ENCODE results near the gene MSMB. TPM values are rescaled to one million over a fixed set of nuclear protein-coding genes. Genes with fewer than 3 reads are reported as not detected.

Gene MSMB
- total and polyA plus RNA-seq, 9 of the 15 experiments (the other 6 are each of a cell fraction or from before 2014, with no cell fraction given), result 0.21 to 0.60 TPM; not detected in 7

DNA sequence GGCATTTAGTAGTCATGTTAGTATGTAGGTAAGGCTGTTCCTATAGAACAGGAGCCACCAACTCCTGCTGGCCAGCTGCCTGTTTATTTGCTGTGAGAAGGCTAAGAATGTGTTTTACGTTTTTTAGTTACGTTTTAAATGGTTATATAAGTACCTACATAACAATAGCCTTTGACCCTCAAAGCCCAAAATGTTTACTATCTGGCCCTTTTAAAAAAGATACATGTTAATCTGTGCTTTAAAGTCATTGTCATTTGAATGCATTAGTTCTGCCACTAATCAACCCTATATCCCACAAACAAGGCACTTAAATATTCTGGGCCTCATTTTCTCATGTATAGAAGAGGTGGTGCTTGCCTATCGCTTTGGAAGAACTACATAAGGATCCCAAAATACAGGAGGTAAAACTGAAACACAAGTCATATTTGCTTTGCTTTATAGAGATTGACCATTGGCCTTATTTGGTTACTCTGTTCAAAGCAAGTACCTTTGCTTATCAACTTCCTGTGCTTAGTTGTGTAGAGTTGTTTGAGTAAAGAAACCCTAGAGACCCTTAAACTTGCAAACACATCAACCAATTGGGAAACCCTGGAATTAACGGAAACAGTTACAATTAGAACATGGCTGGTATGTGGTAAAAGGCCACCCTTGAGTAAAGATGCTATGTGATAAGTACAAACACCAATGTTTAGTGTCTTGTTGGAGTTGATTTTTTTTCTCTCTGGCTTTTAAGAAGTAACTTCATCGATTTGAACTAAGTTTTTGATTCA is 47.9 kb downstream of the MSMB start:
- no peak for TF ChIP-seq ZBTB1 (CRISPR knock-in tag; IDR thresholded peaks at IDR 0.05; ENCODE audit: borderline replicate concordance, low read depth)
- no peak for TF ChIP-seq ZNF398 (CRISPR knock-in tag; IDR thresholded peaks at IDR 0.05)
- TF ChIP-seq, protein P1, sequence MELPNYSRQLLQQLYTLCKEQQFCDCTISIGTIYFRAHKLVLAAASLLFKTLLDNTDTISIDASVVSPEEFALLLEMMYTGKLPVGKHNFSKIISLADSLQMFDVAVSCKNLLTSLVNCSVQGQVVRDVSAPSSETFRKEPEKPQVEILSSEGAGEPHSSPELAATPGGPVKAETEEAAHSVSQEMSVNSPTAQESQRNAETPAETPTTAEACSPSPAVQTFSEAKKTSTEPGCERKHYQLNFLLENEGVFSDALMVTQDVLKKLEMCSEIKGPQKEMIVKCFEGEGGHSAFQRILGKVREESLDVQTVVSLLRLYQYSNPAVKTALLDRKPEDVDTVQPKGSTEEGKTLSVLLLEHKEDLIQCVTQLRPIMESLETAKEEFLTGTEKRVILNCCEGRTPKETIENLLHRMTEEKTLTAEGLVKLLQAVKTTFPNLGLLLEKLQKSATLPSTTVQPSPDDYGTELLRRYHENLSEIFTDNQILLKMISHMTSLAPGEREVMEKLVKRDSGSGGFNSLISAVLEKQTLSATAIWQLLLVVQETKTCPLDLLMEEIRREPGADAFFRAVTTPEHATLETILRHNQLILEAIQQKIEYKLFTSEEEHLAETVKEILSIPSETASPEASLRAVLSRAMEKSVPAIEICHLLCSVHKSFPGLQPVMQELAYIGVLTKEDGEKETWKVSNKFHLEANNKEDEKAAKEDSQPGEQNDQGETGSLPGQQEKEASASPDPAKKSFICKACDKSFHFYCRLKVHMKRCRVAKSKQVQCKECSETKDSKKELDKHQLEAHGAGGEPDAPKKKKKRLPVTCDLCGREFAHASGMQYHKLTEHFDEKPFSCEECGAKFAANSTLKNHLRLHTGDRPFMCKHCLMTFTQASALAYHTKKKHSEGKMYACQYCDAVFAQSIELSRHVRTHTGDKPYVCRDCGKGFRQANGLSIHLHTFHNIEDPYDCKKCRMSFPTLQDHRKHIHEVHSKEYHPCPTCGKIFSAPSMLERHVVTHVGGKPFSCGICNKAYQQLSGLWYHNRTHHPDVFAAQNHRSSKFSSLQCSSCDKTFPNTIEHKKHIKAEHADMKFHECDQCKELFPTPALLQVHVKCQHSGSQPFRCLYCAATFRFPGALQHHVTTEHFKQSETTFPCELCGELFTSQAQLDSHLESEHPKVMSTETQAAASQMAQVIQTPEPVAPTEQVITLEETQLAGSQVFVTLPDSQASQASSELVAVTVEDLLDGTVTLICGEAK (IDR thresholded peaks at IDR 0.05), result 0 out of 2 replicates have a peak, but pooled peaks have one; percentile 7
- TF ChIP-seq, protein P1 (CRISPR knock-in tag; IDR thresholded peaks at IDR 0.05), result no peak
- no peak for ATAC-seq
- no peak overlapping the region for H3K9ac ChIP-seq (ENCODE audit: insufficient read depth in 1 of 2, low read depth in 2 of 2, low read length in 2 of 2)
- H3K4me3 ChIP-seq, result no peak overlapping the region
- intact Hi-C loops (cut with micrococcal nuclease), result no loop called here
- peaks cover 16 to 36% of the 10 kb centered on the region in 2 experiments; a peak in 4 of 5 replicates for H3K4me1 ChIP-seq (replicated peaks in 1 of 2; ENCODE audit: control insufficient read depth in 2 of 2, insufficient read depth in 2 of 2, low read length in 2 of 2)
- no peak overlapping the region for H3K4me2 ChIP-seq (ENCODE audit: insufficient read depth, low read length)
- 74% methylated on average over 5 of the region's 5 CpGs for WGBS (ENCODE audit: insufficient coverage, low coverage, missing lambda C conversion rate)
- peak overlapping the region; percentile 19; the same call in 1 of the 3 replicates for H3K27ac ChIP-seq (ENCODE audit: extremely low read depth, low read depth, low read length)
- H3K79me2 ChIP-seq (ENCODE audit: control insufficient read depth, insufficient read depth, low read length), result peaks cover 40% of the 10 kb centered on the region
- no peaks in the 10 kb centered on the region for H4K20me1 ChIP-seq (replicated peaks; ENCODE audit: control insufficient read depth, insufficient read depth, low read length)
- H2AFZ ChIP-seq (ENCODE audit: low read depth, low read length), result no peak overlapping the region
- H3K9me1 ChIP-seq (ENCODE audit: control insufficient read depth, insufficient read depth, low read length), result no peaks in the 10 kb centered on the region
- FAIRE-seq, result no peak
- H3K36me3 ChIP-seq (ENCODE audit: control insufficient read depth, insufficient read depth, low read length), result peaks cover 71% of the 10 kb centered on the region
- no peaks in the 10 kb centered on the region for H3K27me3 ChIP-seq (ENCODE audit: control insufficient read depth in 2 of 2, insufficient read depth in 2 of 2, low read length in 2 of 2)
- in situ Hi-C loops (cut with MboI), result loop anchor here (5.0 kb wide), 1 partner anchor 131 kb away; no protein-coding TSS in a partner anchor
- POLR2A ChIA-PET, result interaction anchor here (0.9 kb wide), 1 partner anchor 66 kb away, joined by 3 read pairs; no protein-coding TSS in a partner anchor
- CTCF ChIA-PET (ENCODE audit: low intra/inter-chr PET ratio), result no interaction called here
- DNase-seq (ENCODE audit: extremely low read depth in 1 of 4, low spot score in 3 of 4), result peak in 1 of 4 experiments; percentile 4
- BruUV-seq (replicated peaks), result TSS peak; percentile 1
- 0 out of 2 replicates have a peak, but pooled peaks cover 2% of the 10 kb centered on the region for H3K9me3 ChIP-seq (replicated peaks; ENCODE audit: control insufficient read depth, insufficient read depth, low read depth, low read length)
